ENCODE results near the gene SERHL2. TPM values are rescaled to one million over a fixed set of nuclear protein-coding genes. Genes with fewer than 3 reads are reported as not detected.

The SERHL2 gene
- total RNA-seq, 1 experiment from 2014 or later = 1.0 TPM

DNA sequence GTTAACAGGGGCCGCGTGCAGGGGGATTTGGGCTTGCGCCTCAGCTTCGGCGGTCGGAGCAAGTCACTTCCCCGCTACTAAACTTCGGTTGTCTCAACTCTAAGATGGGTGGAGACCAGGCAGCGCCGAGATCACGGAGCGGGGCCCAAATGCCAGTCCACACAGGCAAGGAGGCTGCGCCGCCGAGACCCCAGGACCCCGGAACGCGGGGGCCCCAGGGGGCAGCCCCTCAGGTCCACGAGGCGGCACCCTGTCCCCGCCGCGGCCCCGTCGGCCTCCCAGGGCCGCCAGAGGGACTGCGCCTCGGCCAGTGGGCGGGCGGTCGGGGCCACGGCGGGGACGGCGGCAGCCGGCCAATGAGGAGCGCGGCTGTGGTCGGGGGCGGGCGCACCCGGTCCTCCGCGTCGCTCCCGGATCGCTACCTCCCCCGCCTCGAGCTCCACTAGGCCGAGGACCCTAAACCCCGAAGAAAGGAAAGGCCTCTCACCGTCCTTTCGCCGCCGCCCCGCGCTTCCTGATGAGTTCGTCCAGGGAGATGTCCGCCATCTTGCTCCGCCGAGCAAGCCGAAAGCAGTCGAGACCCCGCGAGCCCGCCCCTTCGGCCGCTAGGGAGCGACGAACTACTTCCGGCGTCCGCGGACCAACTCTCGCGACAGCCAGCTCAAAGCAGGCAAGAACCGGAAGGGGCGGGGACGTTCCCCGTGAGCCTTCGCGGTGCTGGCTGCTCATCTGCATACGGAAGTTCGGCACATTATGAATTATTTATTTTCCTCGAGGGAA lies 60.7 kb downstream of the SERHL2 start, which contains the start of gene POLDIP3:
POLDIP3 (minus strand) TSS at position 572 of the 780 bp plus-strand sequence; CDS start at position 546, 26 bp downstream.
- Histone ChIP-seq H2BK120ac (ENCODE audit: low read depth, low read length, poor library complexity, severe bottlenecking) (no peak within 1 kb of the TSS), H3K56ac (ENCODE audit: insufficient read length, low read depth, low read length) (no peak within 1 kb of the TSS), H3K27me3 (ENCODE audit: insufficient read depth, low read length) (no peaks in the 10 kb centered on the region), H3T11ph (ENCODE audit: low read length) (peak within 1 kb of the TSS; percentile 41), H2AFZ (ENCODE audit: low read length) (no peak within 1 kb of the TSS), H4K91ac (ENCODE audit: insufficient read length, low read depth, low read length) (no peak within 1 kb of the TSS), H3K14ac (ENCODE audit: insufficient read depth, low read length) (peak within 1 kb of the TSS; percentile 99), H3K23ac (ENCODE audit: insufficient read length, low read depth, low read length) (no peak within 1 kb of the TSS), H3K79me2 (ENCODE audit: insufficient read depth, low read length) (peaks cover 33% of the 10 kb centered on the region), H3K79me1 (ENCODE audit: insufficient read depth, low read depth, low read length, poor library complexity, severe bottlenecking) (peaks cover 13% of the 10 kb centered on the region), H3K9ac (ENCODE audit: extremely low read depth, insufficient read length, low read length) (peak within 1 kb of the TSS; percentile 95), H4K20me1 (ENCODE audit: control insufficient read depth, insufficient read depth, insufficient read length) (no peaks in the 10 kb centered on the region), H2BK5ac (ENCODE audit: insufficient read length, low read length) (peak within 1 kb of the TSS; percentile 88), H3K23me2 (ENCODE audit: insufficient read length, low read depth, low read length, poor library complexity, severe bottlenecking) (peaks cover 5% of the 10 kb centered on the region), H4K5ac (ENCODE audit: insufficient read length, low read depth, low read length) (peak within 1 kb of the TSS; percentile 31), H2BK12ac (ENCODE audit: insufficient read length, low read depth, low read length) (no peak within 1 kb of the TSS), H3K18ac (ENCODE audit: insufficient read length, low read depth, low read length) (peak within 1 kb of the TSS; percentile 98), H3K4me1 (ENCODE audit: insufficient read depth, low read length) (peaks cover 3% of the 10 kb centered on the region; the same call in 1 of the 2 replicates), H4K8ac (replicated peaks; ENCODE audit: insufficient read length, low read depth, low read length) (no peak within 1 kb of the TSS), H2AK5ac (ENCODE audit: insufficient read length, low read length) (no peak within 1 kb of the TSS), H3K4ac (ENCODE audit: low read depth, low read length) (no peak within 1 kb of the TSS; the same call in 1 of the 2 replicates), H3K27ac (ENCODE audit: insufficient read length, low read depth, low read length) (peak within 1 kb of the TSS; percentile 75), H3K9me3 (ENCODE audit: control insufficient read depth, low read depth, low read length) (no peaks in the 10 kb centered on the region), H2BK20ac (ENCODE audit: low read depth, low read length, poor library complexity, severe bottlenecking) (no peak within 1 kb of the TSS), H3K4me2 (ENCODE audit: insufficient read depth, insufficient read length, low read length) (peak within 1 kb of the TSS; percentile 80), H2BK15ac (ENCODE audit: low read depth, low read length) (no peak within 1 kb of the TSS)
- H3K4me1 Mint-ChIP-seq = peaks cover 45 to 49% of the 10 kb centered on the region in 2 experiments
- H3K27ac Mint-ChIP-seq = peak within 1 kb of the TSS; percentile 100
- DNase-seq = peak; percentile 98
- no peaks in the 10 kb centered on the region; a peak in 1 of 5 replicates for H3K9me3 Mint-ChIP-seq
- WGBS (ENCODE audit: extremely low coverage, insufficient read length, low lambda C conversion rate) = no CpG with 5 or more reads among the region's 85 CpGs
- TF ChIP-seq, protein P1, sequence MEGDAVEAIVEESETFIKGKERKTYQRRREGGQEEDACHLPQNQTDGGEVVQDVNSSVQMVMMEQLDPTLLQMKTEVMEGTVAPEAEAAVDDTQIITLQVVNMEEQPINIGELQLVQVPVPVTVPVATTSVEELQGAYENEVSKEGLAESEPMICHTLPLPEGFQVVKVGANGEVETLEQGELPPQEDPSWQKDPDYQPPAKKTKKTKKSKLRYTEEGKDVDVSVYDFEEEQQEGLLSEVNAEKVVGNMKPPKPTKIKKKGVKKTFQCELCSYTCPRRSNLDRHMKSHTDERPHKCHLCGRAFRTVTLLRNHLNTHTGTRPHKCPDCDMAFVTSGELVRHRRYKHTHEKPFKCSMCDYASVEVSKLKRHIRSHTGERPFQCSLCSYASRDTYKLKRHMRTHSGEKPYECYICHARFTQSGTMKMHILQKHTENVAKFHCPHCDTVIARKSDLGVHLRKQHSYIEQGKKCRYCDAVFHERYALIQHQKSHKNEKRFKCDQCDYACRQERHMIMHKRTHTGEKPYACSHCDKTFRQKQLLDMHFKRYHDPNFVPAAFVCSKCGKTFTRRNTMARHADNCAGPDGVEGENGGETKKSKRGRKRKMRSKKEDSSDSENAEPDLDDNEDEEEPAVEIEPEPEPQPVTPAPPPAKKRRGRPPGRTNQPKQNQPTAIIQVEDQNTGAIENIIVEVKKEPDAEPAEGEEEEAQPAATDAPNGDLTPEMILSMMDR (conservative IDR thresholded peaks at IDR 0.05) = no peak; the same call in 2 of the 3 replicates
- H3K27me3 Mint-ChIP-seq (ENCODE audit: low read depth) = peaks cover 2% of the 10 kb centered on the region
- peak within 1 kb of the TSS; percentile 93 to 94 for H3K4me3 Mint-ChIP-seq
- peaks cover 16 to 40% (median 35%) of the 10 kb centered on the region in 3 experiments; a peak in 6 of 7 replicates for H3K36me3 Mint-ChIP-seq (ENCODE audit: insufficient read depth in 1 of 3, low read depth in 3 of 3)
